Erythroblast (primary cell): ENCODE data around the gene PPP1R15A.

Experiments
- GATA1 ChIP-seq: IDR thresholded peaks from 2 replicates; pipeline ENCODE4 v1.6.1; 2011; ENCODE audit warnings: low read depth, mild to moderate bottlenecking, control low read depth, low read length, moderate library complexity
- POLR2A ChIP-seq: IDR thresholded peaks from 2 replicates; pipeline ENCODE4 v1.6.1; 2011; ENCODE audit warnings: mild to moderate bottlenecking, low read length

GRCh38 chr19:48915757-48916156 is 43.5 kb downstream of the PPP1R15A start:
- TF ChIP-seq POLR2A (no peak), GATA1 (no peak)
